Measurements from ENCODE around the gene PRPS1. TPM values are rescaled to one million over a fixed set of nuclear protein-coding genes. Genes with fewer than 3 reads are reported as not detected.

The PRPS1 gene
- total and polyA plus RNA-seq, 2 donors (not counting 1 experiment from before 2014, with no cell fraction given) = 17.0 to 104 TPM

- H3K9me3 ChIP-seq (ENCODE audit: control insufficient read depth, insufficient read depth, low read depth, low read length) = no peaks in the 10 kb centered on the region
- H3K9ac ChIP-seq (ENCODE audit: insufficient read depth, low read length) = no peak overlapping the region
- H3K79me2 ChIP-seq (ENCODE audit: control insufficient read depth, insufficient read depth, low read length) = no peaks in the 10 kb centered on the region
- no peaks in the 10 kb centered on the region for H3K36me3 ChIP-seq (ENCODE audit: control insufficient read depth, insufficient read depth, low read length)
- no peaks in the 10 kb centered on the region for H4K20me1 ChIP-seq (ENCODE audit: control insufficient read depth, extremely low read depth, insufficient read depth, low read length)
- H3K27ac ChIP-seq (ENCODE audit: insufficient read depth, low read length) = peak overlapping the region; percentile 43
- H3K4me1 ChIP-seq (ENCODE audit: control insufficient read depth, extremely low read depth, insufficient read depth, low read length) = peaks cover 11% of the 10 kb centered on the region
- H3K27me3 ChIP-seq (ENCODE audit: control insufficient read depth, insufficient read depth, low read length) = no peaks in the 10 kb centered on the region
- peak overlapping the region in 1 of 4 experiments; percentile 90 for H3K4me3 ChIP-seq (replicated peaks in 1 of 4; ENCODE audit: control extremely low read depth in 1 of 4, insufficient read depth in 1 of 4, low read depth in 3 of 4, low read length in 4 of 4)
- H3K4me2 ChIP-seq (ENCODE audit: extremely low read depth, insufficient read depth, low read length) = peak overlapping the region; percentile 25
- TF ChIP-seq EZH2 (IDR thresholded peaks at IDR 0.05; ENCODE audit: low read length, missing control alignments) = no peak
- TF ChIP-seq CTCF (conservative IDR thresholded peaks at IDR 0.05 in 1 of 2, IDR thresholded peaks at IDR 0.05 in 1 of 2; ENCODE audit: low read depth in 1 of 2, low read length in 2 of 2) = no peak
- peak; percentile 25 to 96 for DNase-seq (ENCODE audit: low read depth in 2 of 2)
- H2AFZ ChIP-seq (ENCODE audit: low read length) = no peak overlapping the region
These were observed 46.4 kb downstream of the PRPS1 start for GRCh38 chrX:107674480-107675364.

GRCh38 chrX:107675365-107675654 lies 47.0 kb downstream of the PRPS1 start:
- no peak for DNase-seq (ENCODE audit: low read depth in 2 of 2)
- peaks cover 2% of the 10 kb centered on the region for H3K27me3 ChIP-seq (ENCODE audit: control insufficient read depth, insufficient read depth, low read length)
- no peak overlapping the region for H3K4me2 ChIP-seq (ENCODE audit: extremely low read depth, insufficient read depth, low read length)
- no peak overlapping the region for H2AFZ ChIP-seq (ENCODE audit: low read length)
- H3K27ac ChIP-seq (ENCODE audit: insufficient read depth, low read length) = no peak overlapping the region
- H4K20me1 ChIP-seq (ENCODE audit: control insufficient read depth, extremely low read depth, insufficient read depth, low read length) = no peaks in the 10 kb centered on the region
- H3K9ac ChIP-seq (ENCODE audit: insufficient read depth, low read length) = no peak overlapping the region
- no peaks in the 10 kb centered on the region for H3K79me2 ChIP-seq (ENCODE audit: control insufficient read depth, insufficient read depth, low read length)
- no peaks in the 10 kb centered on the region for H3K36me3 ChIP-seq (ENCODE audit: control insufficient read depth, insufficient read depth, low read length)
- H3K4me1 ChIP-seq (ENCODE audit: control insufficient read depth, extremely low read depth, insufficient read depth, low read length) = peaks cover 11% of the 10 kb centered on the region
- H3K4me3 ChIP-seq (replicated peaks in 1 of 4; ENCODE audit: control extremely low read depth in 1 of 4, insufficient read depth in 1 of 4, low read depth in 3 of 4, low read length in 4 of 4) = peak overlapping the region in 1 of 4 experiments; percentile 90
- TF ChIP-seq CTCF (conservative IDR thresholded peaks at IDR 0.05 in 1 of 2, IDR thresholded peaks at IDR 0.05 in 1 of 2; ENCODE audit: low read depth in 1 of 2, low read length in 2 of 2) (no peak), EZH2 (IDR thresholded peaks at IDR 0.05; ENCODE audit: low read length, missing control alignments) (no peak)
- no peaks in the 10 kb centered on the region for H3K9me3 ChIP-seq (ENCODE audit: control insufficient read depth, insufficient read depth, low read depth, low read length)

GRCh38 chrX:107675823-107676555 lies 47.7 kb downstream of the PRPS1 start:
- no peak overlapping the region for H2AFZ ChIP-seq (ENCODE audit: low read length)

More at GRCh38 chrX:107675823-107676555, 47.7 kb downstream of the PRPS1 start:
- Histone ChIP-seq H3K36me3 (ENCODE audit: control insufficient read depth, insufficient read depth, low read length) (no peaks in the 10 kb centered on the region), H3K9ac (ENCODE audit: insufficient read depth, low read length) (peak overlapping the region; percentile 55), H4K20me1 (ENCODE audit: control insufficient read depth, extremely low read depth, insufficient read depth, low read length) (no peaks in the 10 kb centered on the region), H3K27me3 (ENCODE audit: control insufficient read depth, insufficient read depth, low read length) (peaks cover 3% of the 10 kb centered on the region), H3K4me2 (ENCODE audit: extremely low read depth, insufficient read depth, low read length) (peak overlapping the region; percentile 87), H3K79me2 (ENCODE audit: control insufficient read depth, insufficient read depth, low read length) (no peaks in the 10 kb centered on the region), H3K4me3 (replicated peaks in 1 of 4; ENCODE audit: control extremely low read depth in 1 of 4, insufficient read depth in 1 of 4, low read depth in 3 of 4, low read length in 4 of 4) (peak overlapping the region; percentile 50 to 90 (median 57)), H3K4me1 (ENCODE audit: control insufficient read depth, extremely low read depth, insufficient read depth, low read length) (peaks cover 11% of the 10 kb centered on the region), H3K9me3 (ENCODE audit: control insufficient read depth, insufficient read depth, low read depth, low read length) (no peaks in the 10 kb centered on the region), H3K27ac (ENCODE audit: insufficient read depth, low read length) (peak overlapping the region; percentile 58)
- TF ChIP-seq CTCF (conservative IDR thresholded peaks at IDR 0.05 in 1 of 2, IDR thresholded peaks at IDR 0.05 in 1 of 2; ENCODE audit: low read depth in 1 of 2, low read length in 2 of 2) (no peak), EZH2 (IDR thresholded peaks at IDR 0.05; ENCODE audit: low read length, missing control alignments) (no peak)
- peak; percentile 23 to 75 for DNase-seq (ENCODE audit: low read depth in 2 of 2)

Data from fibroblast of lung (primary cell).